GM21360 (cell line): Measurements from ENCODE around the gene HERC2.
"Not testable (repeated sequence)": the region's sequence is repeated elsewhere in the genome, so short reads cannot be mapped to it uniquely, and the experiment has no call there.

Experiments used
- ATAC-seq: cut with Tn5 transposase; IDR thresholded peaks from one replicate; pipeline ENCODE4 v1.9.1; 2021; ENCODE audit warnings: mild to moderate bottlenecking, moderate library complexity; ENCODE audit not compliant: unreplicated experiment

Gene HERC2

DNA sequence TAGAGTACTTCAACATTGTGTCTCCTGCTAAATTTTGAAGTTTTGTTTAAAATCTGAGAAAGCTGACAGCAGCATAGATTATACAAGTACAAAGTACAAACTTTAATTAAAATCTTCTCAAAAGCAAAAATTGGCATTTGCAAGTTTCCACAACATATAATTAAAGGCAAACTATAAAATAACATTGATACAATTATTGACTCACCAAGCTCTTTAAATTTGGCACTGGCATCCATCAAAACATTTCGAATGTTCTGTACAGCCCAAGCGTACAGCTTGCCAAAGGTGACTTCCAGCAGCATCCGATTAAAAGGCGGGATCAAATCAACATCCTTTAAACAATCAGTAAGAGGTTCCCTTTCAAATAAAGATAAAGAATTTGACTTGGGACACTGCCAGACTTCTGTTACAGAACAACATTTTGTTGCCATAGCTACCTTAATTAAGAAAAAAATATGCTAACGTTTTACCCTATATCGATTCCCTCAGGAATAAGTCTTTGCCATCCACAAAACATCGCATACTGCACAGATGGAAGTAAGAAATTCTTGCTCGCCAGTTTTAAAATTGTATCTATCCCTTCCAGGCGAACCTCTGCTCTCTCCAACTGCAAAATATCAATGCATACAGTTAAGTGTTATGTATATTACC lies 92.9 kb downstream of the HERC2 start:
- not testable (repeated sequence) for ATAC-seq

GRCh38 chr15:28228096-28228495 lies 93.9 kb downstream of the HERC2 start:
- ATAC-seq, result no peak

GRCh38 chr15:28227303-28227702 lies 94.7 kb downstream of the HERC2 start:
- not testable (repeated sequence) for ATAC-seq

DNA sequence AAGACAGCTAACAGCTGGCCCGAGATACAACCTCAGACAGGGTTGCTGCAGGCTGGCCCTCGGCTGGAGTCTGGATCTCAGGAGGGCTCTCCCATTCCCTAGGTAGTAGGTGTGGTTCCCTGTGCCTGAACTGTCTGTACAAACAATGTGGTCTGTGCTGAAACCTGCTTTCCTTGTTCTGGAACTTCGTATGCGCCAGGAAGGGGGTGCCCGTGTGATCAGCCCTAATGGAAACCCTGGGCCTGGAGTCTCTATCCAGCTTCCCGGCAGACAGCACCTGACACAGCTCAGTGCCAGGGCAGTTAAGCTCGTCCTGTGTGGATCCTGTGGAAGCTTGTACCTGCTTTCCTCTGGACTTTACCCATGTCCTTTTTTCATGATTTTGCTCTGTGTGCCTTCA lies 99.4 kb downstream of the HERC2 start:
- not testable (repeated sequence) for ATAC-seq

GRCh38 chr15:28221696-28222095 lies 100.3 kb downstream of the HERC2 start:
- not testable (repeated sequence) for ATAC-seq

DNA sequence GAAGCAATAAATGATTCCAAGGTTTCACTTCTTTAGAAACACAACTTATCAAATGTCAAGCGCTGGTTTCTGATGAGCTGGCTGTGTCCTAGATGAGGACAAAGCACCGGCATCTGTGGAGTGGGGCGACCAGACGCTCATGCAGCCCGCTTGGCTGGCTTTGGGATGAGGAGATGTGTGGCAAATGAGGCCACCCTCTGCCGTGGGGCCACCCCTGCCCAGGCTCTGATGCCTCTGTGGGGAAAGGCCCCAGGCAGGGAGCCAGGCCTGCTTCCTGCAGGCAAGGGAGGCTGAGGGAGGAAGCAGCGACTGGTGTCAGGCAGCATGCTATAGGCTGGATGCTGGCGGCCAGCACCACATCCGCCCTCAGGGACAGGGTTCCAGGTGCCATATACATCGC lies 102.9 kb downstream of the HERC2 start:
- ATAC-seq, result no peak

DNA sequence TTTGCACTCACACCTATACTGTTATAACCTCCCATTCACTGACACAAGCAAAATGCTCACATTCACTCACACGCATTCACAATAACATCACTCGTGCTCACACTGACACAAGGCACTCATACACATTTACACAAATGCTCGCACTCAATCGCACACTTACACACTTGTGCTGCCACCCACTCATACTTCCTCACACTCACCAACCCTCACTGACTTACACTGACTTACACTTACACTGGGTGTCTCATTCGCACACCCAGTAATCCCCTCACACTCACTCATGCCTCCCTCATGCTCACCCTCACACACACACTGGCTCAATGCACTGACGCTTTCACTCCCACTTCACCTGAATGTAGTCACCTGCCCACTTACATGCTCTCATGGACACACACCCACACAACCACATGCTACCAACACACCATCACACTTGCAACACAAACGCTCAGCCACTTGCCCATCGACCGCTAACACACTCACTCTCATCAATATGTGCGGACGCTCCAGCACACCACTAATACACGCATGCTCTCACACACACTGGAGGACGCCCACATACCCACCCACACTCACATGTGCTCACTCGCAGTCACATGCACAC lies 104.9 kb downstream of the HERC2 start:
- not testable (repeated sequence) for ATAC-seq

- not testable (repeated sequence) for ATAC-seq
Observed at GRCh38 chr15:28215521-28215920, 106.5 kb downstream of the HERC2 start.

- not testable (repeated sequence) for ATAC-seq
Observed at GRCh38 chr15:28214006-28214790, 107.8 kb downstream of the HERC2 start.

DNA sequence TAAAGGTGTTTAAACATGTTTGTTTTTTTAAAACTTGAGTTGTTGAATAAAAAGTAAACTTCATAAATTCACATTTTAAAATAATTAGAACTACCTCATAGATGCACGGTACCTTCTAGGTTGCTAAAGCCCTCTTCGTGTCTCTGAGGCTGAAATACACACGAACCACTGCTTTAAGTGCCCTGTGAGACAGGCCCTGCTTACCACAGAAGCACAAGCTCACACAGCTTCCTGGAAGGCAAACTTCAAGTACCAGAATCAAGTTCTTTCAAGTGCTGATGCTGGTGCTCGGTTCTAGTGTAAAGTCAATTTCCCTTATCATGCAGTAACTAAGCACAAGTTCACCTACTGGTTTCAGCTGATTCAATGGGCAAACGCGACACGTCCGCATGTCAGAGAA lies 108.6 kb downstream of the HERC2 start:
- ATAC-seq, result not testable (repeated sequence)

GRCh38 chr15:28208583-28208982 lies 113.4 kb downstream of the HERC2 start:
- no peak for ATAC-seq

DNA sequence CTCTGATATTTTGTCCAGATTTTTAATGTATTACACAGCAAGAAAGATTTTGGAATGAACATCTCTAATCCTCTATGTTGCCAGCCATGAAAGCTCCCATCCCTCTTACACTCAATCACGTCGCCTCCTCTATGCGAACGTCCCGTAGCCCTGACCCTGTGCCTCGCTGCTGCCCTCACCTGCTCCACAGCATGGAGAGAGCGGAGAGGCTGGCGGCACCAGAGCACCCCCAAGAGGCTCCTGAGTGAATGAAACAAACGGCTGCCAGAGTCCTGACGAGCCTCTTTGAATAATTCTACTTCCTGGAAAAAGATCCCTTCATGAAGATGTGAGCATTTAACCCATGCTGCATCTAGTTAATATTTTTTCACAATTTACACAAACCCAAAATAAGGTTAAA lies 116.3 kb downstream of the HERC2 start:
- not testable (repeated sequence) for ATAC-seq

DNA sequence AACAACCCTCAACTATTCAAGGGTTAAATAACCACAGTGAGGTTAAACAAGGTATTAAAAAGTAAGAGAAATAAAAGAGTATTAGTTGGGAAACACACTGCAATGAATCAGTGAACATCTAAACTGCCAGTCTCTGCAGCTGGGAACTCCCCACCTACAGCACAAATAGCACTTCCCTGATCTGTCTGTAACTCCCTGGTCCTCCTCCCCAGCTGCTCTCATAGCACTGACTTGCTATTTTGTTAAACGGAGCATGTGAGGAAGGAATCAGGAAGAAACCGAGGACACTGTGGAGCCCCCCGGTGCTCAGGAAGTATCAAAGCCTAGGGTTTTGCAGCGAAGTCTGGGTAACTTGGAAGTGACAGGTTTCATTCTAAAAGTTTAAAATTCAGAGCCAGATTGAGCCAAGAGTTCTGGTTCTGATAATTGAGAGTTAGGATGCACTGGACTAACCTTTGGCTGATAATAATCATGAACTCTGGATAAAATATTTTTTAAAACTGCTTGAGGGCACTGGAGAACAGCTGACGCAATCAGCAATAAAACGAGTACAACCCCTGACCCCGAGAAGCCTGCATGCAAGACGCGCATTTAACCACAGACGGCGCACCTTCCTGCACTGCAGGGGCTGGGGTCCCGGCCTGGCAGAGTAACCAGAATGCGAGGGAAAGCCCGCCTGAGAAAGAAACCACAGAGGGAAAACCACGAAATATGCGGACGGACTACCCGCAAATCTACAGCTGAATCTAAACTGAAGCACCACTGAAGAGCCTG lies 118.7 kb downstream of the HERC2 start:
- ATAC-seq, result not testable (repeated sequence)

DNA sequence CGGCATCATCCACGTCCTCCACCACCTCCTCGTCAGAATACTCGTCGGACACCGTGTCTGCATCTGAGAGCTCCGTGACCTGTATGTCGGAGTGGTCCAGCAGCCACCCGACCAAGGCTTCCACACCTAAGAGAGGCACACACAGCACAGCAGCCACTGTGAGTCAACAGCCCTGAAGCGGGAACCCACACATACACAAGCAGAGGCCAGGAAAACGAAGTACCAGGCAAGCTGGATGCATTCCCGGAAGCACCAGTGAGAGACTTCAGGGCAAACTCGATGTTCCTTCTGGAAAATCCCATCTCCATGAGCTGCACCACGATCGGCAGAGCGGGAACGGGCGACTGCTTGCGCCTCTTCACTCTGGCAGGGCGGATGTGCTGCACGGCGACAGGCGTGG lies 119.9 kb downstream of the HERC2 start:
- ATAC-seq, result not testable (repeated sequence)

- ATAC-seq, result not testable (repeated sequence)
Observed at GRCh38 chr15:28198215-28198614, 123.8 kb downstream of the HERC2 start.

DNA sequence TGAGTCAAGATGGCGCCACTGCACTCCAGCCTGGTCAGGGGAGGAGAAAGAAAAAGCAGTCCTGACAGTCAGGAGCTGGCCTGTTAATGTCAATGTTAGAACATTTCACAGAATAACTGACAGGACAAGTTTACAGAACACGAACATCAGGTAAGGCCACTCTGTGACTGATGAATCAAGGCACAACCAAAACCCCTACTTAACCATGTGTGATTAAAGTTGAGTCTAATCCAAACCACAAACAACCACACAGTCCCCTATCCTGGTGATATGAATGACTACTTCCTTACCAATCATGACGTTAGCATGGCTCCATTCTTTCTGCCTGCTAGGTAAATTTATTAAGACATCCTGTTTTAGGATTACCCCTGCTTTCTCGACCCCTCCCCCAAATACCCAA lies 124.3 kb downstream of the HERC2 start:
- ATAC-seq, result not testable (repeated sequence)

GRCh38 chr15:28196581-28196980 lies 125.4 kb downstream of the HERC2 start:
- ATAC-seq, result not testable (repeated sequence)

DNA sequence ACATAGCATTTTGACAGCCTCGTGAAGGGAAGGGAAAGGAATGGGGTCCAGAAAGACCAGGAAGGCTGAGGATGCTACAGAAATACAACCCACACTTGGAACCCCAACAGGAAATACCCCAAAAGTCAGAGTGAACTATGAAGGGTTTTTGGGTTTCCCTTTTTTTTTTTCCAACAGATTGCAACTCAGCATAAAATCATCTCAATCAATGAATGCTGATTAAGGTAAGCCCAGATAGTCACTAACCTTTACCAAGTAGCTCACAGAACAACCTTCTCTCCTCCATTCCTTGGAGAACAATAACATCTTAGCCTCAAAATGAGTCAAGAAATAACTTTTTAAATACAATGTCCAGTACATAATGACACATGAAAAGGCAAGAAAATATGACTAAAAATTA lies 129.2 kb downstream of the HERC2 start:
- ATAC-seq, result no peak

GRCh38 chr15:28191832-28192231 lies 130.1 kb downstream of the HERC2 start:
- no peak for ATAC-seq

GRCh38 chr15:28190391-28191174 lies 131.4 kb downstream of the HERC2 start:
- ATAC-seq, result no peak
